ENCODE results near the gene CDR2L. TPM values are rescaled to one million over a fixed set of nuclear protein-coding genes. Genes with fewer than 3 reads are reported as not detected.

Gene CDR2L
- total RNA-seq, 1 donor from 2014 or later: 22.1 TPM

GRCh38 chr17:75048249-75048878, 60.9 kb downstream of the CDR2L start:
- DNase-seq (ENCODE audit: missing footprints): no peak
- intact Hi-C loops (cut with DNase I): loop anchor here (5.0 to 10.0 kb wide), 2 partner anchors 61 to 156 kb away; partner anchors contain the start of genes CDR2L and NUP85
- no peak for ATAC-seq

- no peak for DNase-seq (ENCODE audit: missing footprints)
- intact Hi-C loops (cut with DNase I): loop anchor here (5.0 to 10.0 kb wide), 2 partner anchors 62 to 156 kb away; partner anchors contain the start of genes CDR2L and NUP85
- no peak for ATAC-seq
Observed at GRCh38 chr17:75049057-75049456, 61.6 kb downstream of the CDR2L start.

GRCh38 chr17:75049706-75050105, 62.3 kb downstream of the CDR2L start:
- DNase-seq (ENCODE audit: missing footprints) (no peak), ATAC-seq (no peak)
- intact Hi-C loops (cut with DNase I): loop anchor here (5.0 to 10.0 kb wide), 2 partner anchors 62 to 155 kb away; partner anchors contain the start of genes CDR2L and NUP85

GRCh38 chr17:75051941-75052340, 64.5 kb downstream of the CDR2L start:
- intact Hi-C loops (cut with DNase I): no loop called here
- ATAC-seq (no peak), DNase-seq (ENCODE audit: missing footprints) (no peak)

Other genes with a start within 250 kb of the CDR2L start
- gene NHERF1, start 239.0 kb upstream of the CDR2L start, total RNA-seq: 15.9 TPM
- 19.4 TPM for gene NAT9, start 211.3 kb upstream of the CDR2L start, total RNA-seq
- 1.2 TPM for gene GRIN2C, start 127.7 kb upstream of the CDR2L start, total RNA-seq
- gene FDXR, start 114.6 kb upstream of the CDR2L start, total RNA-seq: 4.3 TPM
- 0.19 TPM for gene FADS6, start 94.0 kb upstream of the CDR2L start, total RNA-seq
- not detected for gene USH1G, start 64.4 kb upstream of the CDR2L start, total RNA-seq
- not detected for gene OTOP2, start 63.4 kb upstream of the CDR2L start, total RNA-seq
- not detected for gene OTOP3, start 51.7 kb upstream of the CDR2L start, total RNA-seq
- gene HID1, start 14.9 kb upstream of the CDR2L start, total RNA-seq: 8.5 TPM
- 51.4 TPM for gene MRPL58, start 25.0 kb downstream of the CDR2L start, total RNA-seq
- 863 TPM for gene ATP5PD, start 59.3 kb downstream of the CDR2L start, total RNA-seq
- gene KCTD2, start 59.6 kb downstream of the CDR2L start, total RNA-seq: 26.7 TPM
- gene SLC16A5, start 100.3 kb downstream of the CDR2L start, total RNA-seq: 7.1 TPM
- 6.4 TPM for gene ARMC7, start 122.3 kb downstream of the CDR2L start, total RNA-seq
- gene NT5C, start 144.1 kb downstream of the CDR2L start, total RNA-seq: 24.6 TPM
- 17.1 TPM for gene JPT1, start 166.9 kb downstream of the CDR2L start, total RNA-seq
- 217 TPM for gene SUMO2, start 195.3 kb downstream of the CDR2L start, total RNA-seq
- gene NUP85, start 218.0 kb downstream of the CDR2L start, total RNA-seq: 28.7 TPM

Measured in Right ventricle myocardium inferior (tissue), 1 donor.